Measurements from ENCODE around the gene FBXO17.
"Not testable (repeated sequence)": the region's sequence is repeated elsewhere in the genome, so short reads cannot be mapped to it uniquely, and the experiment has no call there.

FBXO17 gene

GRCh38 chr19:38941979-38942378 is 33.6 kb downstream of the FBXO17 start:
- no peak overlapping the region for H3K9ac ChIP-seq (ENCODE audit: low read length)
- no peak overlapping the region for H3K4me3 ChIP-seq (ENCODE audit: low read depth, low read length, poor library complexity, severe bottlenecking)
- no peak for TF ChIP-seq CTCF (IDR thresholded peaks at IDR 0.05; ENCODE audit: low read length)
- no peak for TF ChIP-seq EZH2 (IDR thresholded peaks at IDR 0.05; ENCODE audit: borderline replicate concordance, low read length)
- no peaks in the 10 kb centered on the region for H3K9me2 ChIP-seq (ENCODE audit: low read depth, low read length)
- H3K4me2 ChIP-seq (ENCODE audit: low read length), result no peak overlapping the region
- H2AFZ ChIP-seq (ENCODE audit: low read length), result no peak overlapping the region
- H3K27me3 ChIP-seq (ENCODE audit: insufficient read depth, low read length), result no peaks in the 10 kb centered on the region; the same call in 1 of the 2 replicates
- no peaks in the 10 kb centered on the region for H3K9me3 ChIP-seq (ENCODE audit: low read length)
- H3K27ac ChIP-seq (ENCODE audit: low read depth, low read length, poor library complexity, severe bottlenecking), result no peak overlapping the region
- no peaks in the 10 kb centered on the region for H3K36me3 ChIP-seq (ENCODE audit: insufficient read depth, low read length)
- no peaks in the 10 kb centered on the region for H3K79me2 ChIP-seq (ENCODE audit: insufficient read depth, low read length)
- no peaks in the 10 kb centered on the region for H3F3A ChIP-seq (ENCODE audit: insufficient read depth, low read length)
- no peaks in the 10 kb centered on the region for H3K4me1 ChIP-seq (ENCODE audit: insufficient read depth, low read length, severe bottlenecking)
- H4K20me1 ChIP-seq (ENCODE audit: insufficient read depth, low read length), result no peaks in the 10 kb centered on the region

GRCh38 chr19:38941466-38941865 is 34.1 kb downstream of the FBXO17 start:
- H3K4me1 ChIP-seq (ENCODE audit: insufficient read depth, low read length, severe bottlenecking); H3F3A ChIP-seq (ENCODE audit: insufficient read depth, low read length); H3K27ac ChIP-seq (ENCODE audit: low read depth, low read length, poor library complexity, severe bottlenecking); H3K9me3 ChIP-seq (ENCODE audit: low read length); H3K9ac ChIP-seq (ENCODE audit: low read length); H3K79me2 ChIP-seq (ENCODE audit: insufficient read depth, low read length); H4K20me1 ChIP-seq (ENCODE audit: insufficient read depth, low read length); H3K4me3 ChIP-seq (ENCODE audit: low read depth, low read length, poor library complexity, severe bottlenecking); H3K4me2 ChIP-seq (ENCODE audit: low read length); H3K36me3 ChIP-seq (ENCODE audit: insufficient read depth, low read length); H3K27me3 ChIP-seq (ENCODE audit: insufficient read depth, low read length); H3K9me2 ChIP-seq (ENCODE audit: low read depth, low read length); H2AFZ ChIP-seq (ENCODE audit: low read length): not testable (repeated sequence)

- Histone ChIP-seq H3K4me1 (ENCODE audit: insufficient read depth, low read length, severe bottlenecking) (no peaks in the 10 kb centered on the region), H3K4me3 (ENCODE audit: low read depth, low read length, poor library complexity, severe bottlenecking) (no peak overlapping the region), H3K27ac (ENCODE audit: low read depth, low read length, poor library complexity, severe bottlenecking) (no peak overlapping the region), H3K4me2 (ENCODE audit: low read length) (no peak overlapping the region), H3K79me2 (ENCODE audit: insufficient read depth, low read length) (no peaks in the 10 kb centered on the region), H3K9me3 (ENCODE audit: low read length) (peaks cover 1% of the 10 kb centered on the region; the same call in 1 of the 2 replicates), H4K20me1 (ENCODE audit: insufficient read depth, low read length) (no peaks in the 10 kb centered on the region), H2AFZ (ENCODE audit: low read length) (no peak overlapping the region), H3K27me3 (ENCODE audit: insufficient read depth, low read length) (no peaks in the 10 kb centered on the region; the same call in 1 of the 2 replicates), H3K9ac (ENCODE audit: low read length) (no peak overlapping the region), H3K36me3 (ENCODE audit: insufficient read depth, low read length) (peaks cover under 1% of the 10 kb centered on the region; the same call in 1 of the 2 replicates), H3K9me2 (ENCODE audit: low read depth, low read length) (no peaks in the 10 kb centered on the region), H3F3A (ENCODE audit: insufficient read depth, low read length) (no peaks in the 10 kb centered on the region)
- TF ChIP-seq CTCF (IDR thresholded peaks at IDR 0.05; ENCODE audit: low read length) (no peak), EZH2 (IDR thresholded peaks at IDR 0.05; ENCODE audit: borderline replicate concordance, low read length) (no peak)
These were observed 35.6 kb downstream of the FBXO17 start for GRCh38 chr19:38939957-38940356.

GRCh38 chr19:38933544-38933943 is 42.0 kb downstream of the FBXO17 start:
- H3K4me1 ChIP-seq (ENCODE audit: insufficient read depth, low read length, severe bottlenecking), result peaks cover 23% of the 10 kb centered on the region
- H3K9ac ChIP-seq (ENCODE audit: low read length), result no peak overlapping the region
- no peak overlapping the region for H3K4me2 ChIP-seq (ENCODE audit: low read length)
- H3K9me2 ChIP-seq (ENCODE audit: low read depth, low read length), result no peaks in the 10 kb centered on the region
- H4K20me1 ChIP-seq (ENCODE audit: insufficient read depth, low read length), result no peaks in the 10 kb centered on the region
- H3K27ac ChIP-seq (ENCODE audit: low read depth, low read length, poor library complexity, severe bottlenecking), result no peak overlapping the region
- H2AFZ ChIP-seq (ENCODE audit: low read length), result no peak overlapping the region
- H3K79me2 ChIP-seq (ENCODE audit: insufficient read depth, low read length), result peaks cover 16% of the 10 kb centered on the region; the same call in 1 of the 2 replicates
- H3K27me3 ChIP-seq (ENCODE audit: insufficient read depth, low read length), result no peaks in the 10 kb centered on the region
- H3K9me3 ChIP-seq (ENCODE audit: low read length), result peaks cover 6% of the 10 kb centered on the region; the same call in 1 of the 2 replicates
- no peaks in the 10 kb centered on the region for H3F3A ChIP-seq (ENCODE audit: insufficient read depth, low read length)
- peaks cover 31% of the 10 kb centered on the region for H3K36me3 ChIP-seq (ENCODE audit: insufficient read depth, low read length)
- TF ChIP-seq EZH2 (IDR thresholded peaks at IDR 0.05; ENCODE audit: borderline replicate concordance, low read length), result no peak
- no peak overlapping the region for H3K4me3 ChIP-seq (ENCODE audit: low read depth, low read length, poor library complexity, severe bottlenecking)

All from OCI-LY1 (cell line).